Measurements from ENCODE around the gene RRP12.
"Not testable (repeated sequence)": the region's sequence is repeated elsewhere in the genome, so short reads cannot be mapped to it uniquely, and the experiment has no call there.

GRCh38 chr10:97406483-97406882, 5.3 kb upstream of the RRP12 start:
- TF ChIP-seq CTCF (IDR thresholded peaks at IDR 0.05; ENCODE audit: low read length); EZH2 (IDR thresholded peaks at IDR 0.05; ENCODE audit: borderline replicate concordance, low read length): not testable (repeated sequence)

All from OCI-LY1 (cell line).